Measurements from ENCODE around the gene C11orf24.

GRCh38 chr11:68260484-68260883 lies 11.3 kb downstream of the C11orf24 start:
- TF ChIP-seq, protein P1, sequence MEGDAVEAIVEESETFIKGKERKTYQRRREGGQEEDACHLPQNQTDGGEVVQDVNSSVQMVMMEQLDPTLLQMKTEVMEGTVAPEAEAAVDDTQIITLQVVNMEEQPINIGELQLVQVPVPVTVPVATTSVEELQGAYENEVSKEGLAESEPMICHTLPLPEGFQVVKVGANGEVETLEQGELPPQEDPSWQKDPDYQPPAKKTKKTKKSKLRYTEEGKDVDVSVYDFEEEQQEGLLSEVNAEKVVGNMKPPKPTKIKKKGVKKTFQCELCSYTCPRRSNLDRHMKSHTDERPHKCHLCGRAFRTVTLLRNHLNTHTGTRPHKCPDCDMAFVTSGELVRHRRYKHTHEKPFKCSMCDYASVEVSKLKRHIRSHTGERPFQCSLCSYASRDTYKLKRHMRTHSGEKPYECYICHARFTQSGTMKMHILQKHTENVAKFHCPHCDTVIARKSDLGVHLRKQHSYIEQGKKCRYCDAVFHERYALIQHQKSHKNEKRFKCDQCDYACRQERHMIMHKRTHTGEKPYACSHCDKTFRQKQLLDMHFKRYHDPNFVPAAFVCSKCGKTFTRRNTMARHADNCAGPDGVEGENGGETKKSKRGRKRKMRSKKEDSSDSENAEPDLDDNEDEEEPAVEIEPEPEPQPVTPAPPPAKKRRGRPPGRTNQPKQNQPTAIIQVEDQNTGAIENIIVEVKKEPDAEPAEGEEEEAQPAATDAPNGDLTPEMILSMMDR (conservative IDR thresholded peaks at IDR 0.05; ENCODE audit: low read length): no peak
- no peak for TF ChIP-seq EZH2phosphoT487 (IDR thresholded peaks at IDR 0.05; ENCODE audit: borderline replicate concordance)

All from Loucy (cell line).